Measurements from ENCODE around the gene GPR31.

Gene GPR31

DNA sequence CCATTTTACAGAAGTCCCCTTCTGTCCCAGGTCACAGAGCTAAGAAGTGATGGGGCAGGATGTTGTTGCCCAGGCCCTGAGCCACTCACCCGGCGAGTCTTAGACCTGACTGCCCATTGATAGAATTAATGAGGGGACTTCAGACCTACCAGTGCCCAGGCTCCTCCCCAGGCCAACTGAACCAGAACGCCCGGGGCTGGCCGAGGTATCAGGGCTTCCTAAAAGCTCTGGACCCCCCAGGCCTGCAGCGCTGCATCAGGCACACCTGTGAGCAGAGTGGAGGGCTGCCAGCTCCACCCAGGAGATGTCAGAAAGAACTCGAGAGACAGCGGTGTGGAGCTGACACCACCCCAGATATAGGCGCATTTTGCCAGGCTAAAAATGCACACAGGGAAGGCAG lies 3.5 kb downstream of the GPR31 start:
- peaks cover 19% of the 10 kb centered on the region; the same call in 1 of the 2 replicates for H3K9me3 ChIP-seq (ENCODE audit: insufficient read depth, low read length)
- TF ChIP-seq YY1 (IDR thresholded peaks at IDR 0.05; ENCODE audit: insufficient read depth, insufficient read length) (no peak), SUZ12 (IDR thresholded peaks at IDR 0.05; ENCODE audit: extremely low read depth, insufficient read depth, insufficient read length) (no peak), ZNF274 (IDR thresholded peaks at IDR 0.05; ENCODE audit: low read depth, low read length) (no peak)
- DNase-seq (ENCODE audit: low read depth, low spot score), result no peak
- no peaks in the 10 kb centered on the region for H3K27me3 ChIP-seq (ENCODE audit: insufficient read depth, insufficient read length)
- H3K4me1 ChIP-seq (ENCODE audit: insufficient read depth, insufficient read length), result no peaks in the 10 kb centered on the region
- H3K4me3 ChIP-seq (ENCODE audit: insufficient read length, low read depth), result no peak overlapping the region
- H3K9ac ChIP-seq (ENCODE audit: insufficient read length, low read depth), result no peak overlapping the region
- H3K36me3 ChIP-seq (ENCODE audit: insufficient read depth, insufficient read length, low read length), result no peaks in the 10 kb centered on the region

DNA sequence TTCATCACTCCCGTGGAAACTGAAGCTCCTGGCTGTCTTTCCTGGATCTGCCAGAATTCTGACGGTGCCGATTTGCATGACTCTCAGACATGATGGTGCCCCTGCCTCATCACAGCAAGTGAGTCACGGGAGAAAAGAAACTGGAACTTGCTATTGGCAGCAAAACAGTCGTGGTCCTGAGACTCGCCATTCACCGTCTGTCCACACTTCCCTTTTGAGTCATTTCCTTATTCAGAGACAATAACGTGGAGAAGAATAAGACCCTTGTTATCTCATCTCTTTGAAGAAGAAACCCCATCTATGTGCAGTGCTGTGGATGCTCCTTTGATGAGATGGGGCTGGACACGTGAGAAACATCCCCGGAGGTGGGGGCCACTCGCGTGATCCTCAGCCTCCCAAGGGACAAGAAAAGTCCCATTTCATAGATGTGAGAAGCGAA lies 4.2 kb downstream of the GPR31 start:
- TF ChIP-seq ZNF274 (IDR thresholded peaks at IDR 0.05; ENCODE audit: low read depth, low read length) (no peak), YY1 (IDR thresholded peaks at IDR 0.05; ENCODE audit: insufficient read depth, insufficient read length) (no peak), SUZ12 (IDR thresholded peaks at IDR 0.05; ENCODE audit: extremely low read depth, insufficient read depth, insufficient read length) (no peak)
- Histone ChIP-seq H3K27me3 (ENCODE audit: insufficient read depth, insufficient read length) (no peaks in the 10 kb centered on the region), H3K9me3 (ENCODE audit: insufficient read depth, low read length) (peaks cover 19% of the 10 kb centered on the region; the same call in 1 of the 2 replicates), H3K9ac (ENCODE audit: insufficient read length, low read depth) (no peak overlapping the region), H3K36me3 (ENCODE audit: insufficient read depth, insufficient read length, low read length) (no peaks in the 10 kb centered on the region), H3K4me3 (ENCODE audit: insufficient read length, low read depth) (no peak overlapping the region), H3K4me1 (ENCODE audit: insufficient read depth, insufficient read length) (no peaks in the 10 kb centered on the region)
- no peak for DNase-seq (ENCODE audit: low read depth, low spot score)

DNA sequence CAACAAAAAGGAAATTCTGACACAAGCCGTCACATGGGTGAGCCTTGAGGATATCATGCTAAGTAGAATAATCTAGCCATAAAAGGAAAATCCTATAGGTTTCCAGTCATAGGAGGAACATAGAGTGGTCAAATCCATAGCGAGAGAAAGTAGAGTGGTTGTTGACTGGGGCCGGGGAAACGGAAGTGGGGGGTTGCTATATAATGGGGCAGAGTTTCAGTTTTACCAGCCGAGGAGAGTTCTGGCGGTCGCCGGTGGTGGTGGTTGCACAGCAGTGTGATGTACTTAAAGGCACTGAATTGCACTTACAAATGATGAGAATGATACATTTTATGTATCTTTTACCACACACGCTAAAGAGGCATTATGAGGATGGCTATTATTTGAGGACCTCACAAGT lies 4.9 kb downstream of the GPR31 start:
- peaks cover 19% of the 10 kb centered on the region; the same call in 1 of the 2 replicates for H3K9me3 ChIP-seq (ENCODE audit: insufficient read depth, low read length)
- H3K9ac ChIP-seq (ENCODE audit: insufficient read length, low read depth), result no peak overlapping the region
- no peak for DNase-seq (ENCODE audit: low read depth, low spot score)
- H3K36me3 ChIP-seq (ENCODE audit: insufficient read depth, insufficient read length, low read length), result no peaks in the 10 kb centered on the region
- no peak for TF ChIP-seq SUZ12 (IDR thresholded peaks at IDR 0.05; ENCODE audit: extremely low read depth, insufficient read depth, insufficient read length)
- no peak for TF ChIP-seq ZNF274 (IDR thresholded peaks at IDR 0.05; ENCODE audit: low read depth, low read length)
- TF ChIP-seq YY1 (IDR thresholded peaks at IDR 0.05; ENCODE audit: insufficient read depth, insufficient read length), result no peak
- H3K27me3 ChIP-seq (ENCODE audit: insufficient read depth, insufficient read length), result no peaks in the 10 kb centered on the region
- no peak overlapping the region for H3K4me3 ChIP-seq (ENCODE audit: insufficient read length, low read depth)
- no peaks in the 10 kb centered on the region for H3K4me1 ChIP-seq (ENCODE audit: insufficient read depth, insufficient read length)

DNA sequence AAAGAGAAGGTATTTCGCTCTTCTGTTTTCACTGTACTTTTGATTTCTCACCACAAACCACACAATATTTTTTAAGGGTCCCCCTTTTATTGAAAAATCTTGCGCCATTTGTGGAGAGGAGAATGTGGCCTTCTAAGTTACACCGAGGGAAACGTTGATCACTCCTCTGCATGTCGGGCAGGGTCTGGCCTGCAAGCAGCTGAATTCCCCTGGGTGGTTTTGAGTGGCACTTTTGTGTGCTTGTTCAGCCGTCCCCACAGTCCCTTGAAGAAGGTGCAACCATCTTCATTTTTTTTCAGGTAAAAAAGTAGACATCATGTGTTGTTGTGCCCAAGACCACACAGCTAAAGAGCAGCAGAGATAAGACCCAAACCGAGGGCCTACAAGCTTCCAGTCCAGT lies 6.1 kb downstream of the GPR31 start:
- DNase-seq (ENCODE audit: low read depth, low spot score), result no peak
- no peaks in the 10 kb centered on the region for H3K4me1 ChIP-seq (ENCODE audit: insufficient read depth, insufficient read length)
- H3K27me3 ChIP-seq (ENCODE audit: insufficient read depth, insufficient read length), result no peaks in the 10 kb centered on the region
- H3K9ac ChIP-seq (ENCODE audit: insufficient read length, low read depth), result no peak overlapping the region
- no peaks in the 10 kb centered on the region for H3K36me3 ChIP-seq (ENCODE audit: insufficient read depth, insufficient read length, low read length)
- no peak overlapping the region for H3K4me3 ChIP-seq (ENCODE audit: insufficient read length, low read depth)
- TF ChIP-seq SUZ12 (IDR thresholded peaks at IDR 0.05; ENCODE audit: extremely low read depth, insufficient read depth, insufficient read length) (no peak), YY1 (IDR thresholded peaks at IDR 0.05; ENCODE audit: insufficient read depth, insufficient read length) (no peak), ZNF274 (IDR thresholded peaks at IDR 0.05; ENCODE audit: low read depth, low read length) (no peak)
- H3K9me3 ChIP-seq (ENCODE audit: insufficient read depth, low read length), result peaks cover 19% of the 10 kb centered on the region; the same call in 1 of the 2 replicates

DNA sequence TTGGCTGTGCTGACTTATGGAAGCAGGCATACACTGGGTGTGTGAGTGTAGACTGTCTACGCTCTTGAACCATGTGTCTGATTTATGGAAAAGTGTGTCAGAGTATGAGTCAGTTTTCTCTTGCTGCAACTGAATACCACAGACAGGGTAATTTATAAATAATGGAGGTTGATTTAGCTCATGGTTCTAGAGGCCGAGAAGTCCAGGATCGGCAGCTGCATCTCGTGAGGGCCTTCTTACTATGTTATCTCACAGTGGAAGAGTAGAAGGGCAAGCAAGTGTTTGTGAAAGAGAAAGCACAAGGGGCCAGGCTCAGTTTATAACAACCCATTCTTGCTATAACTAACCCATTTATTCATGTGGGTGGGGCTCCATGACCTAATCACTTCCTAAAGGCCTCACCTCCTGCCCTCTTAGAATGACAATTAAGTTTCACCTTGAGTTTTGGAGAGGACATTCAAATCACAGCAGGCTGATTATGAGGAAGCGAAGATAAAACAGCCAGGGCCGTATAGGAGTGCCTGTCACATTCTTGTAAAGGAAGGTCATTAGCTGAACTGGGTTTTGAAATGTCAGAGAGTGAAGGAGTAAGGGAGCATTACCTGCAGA lies 6.7 kb downstream of the GPR31 start:
- TF ChIP-seq YY1 (IDR thresholded peaks at IDR 0.05; ENCODE audit: insufficient read depth, insufficient read length), result no peak
- no peak for TF ChIP-seq SUZ12 (IDR thresholded peaks at IDR 0.05; ENCODE audit: extremely low read depth, insufficient read depth, insufficient read length)
- no peak for TF ChIP-seq ZNF274 (IDR thresholded peaks at IDR 0.05; ENCODE audit: low read depth, low read length)
- no peak for DNase-seq (ENCODE audit: low read depth, low spot score)
- Histone ChIP-seq H3K9ac (ENCODE audit: insufficient read length, low read depth) (no peak overlapping the region), H3K36me3 (ENCODE audit: insufficient read depth, insufficient read length, low read length) (no peaks in the 10 kb centered on the region), H3K27me3 (ENCODE audit: insufficient read depth, insufficient read length) (no peaks in the 10 kb centered on the region), H3K4me1 (ENCODE audit: insufficient read depth, insufficient read length) (no peaks in the 10 kb centered on the region), H3K9me3 (ENCODE audit: insufficient read depth, low read length) (peaks cover 19% of the 10 kb centered on the region; the same call in 1 of the 2 replicates), H3K4me3 (ENCODE audit: insufficient read length, low read depth) (no peak overlapping the region)

DNA sequence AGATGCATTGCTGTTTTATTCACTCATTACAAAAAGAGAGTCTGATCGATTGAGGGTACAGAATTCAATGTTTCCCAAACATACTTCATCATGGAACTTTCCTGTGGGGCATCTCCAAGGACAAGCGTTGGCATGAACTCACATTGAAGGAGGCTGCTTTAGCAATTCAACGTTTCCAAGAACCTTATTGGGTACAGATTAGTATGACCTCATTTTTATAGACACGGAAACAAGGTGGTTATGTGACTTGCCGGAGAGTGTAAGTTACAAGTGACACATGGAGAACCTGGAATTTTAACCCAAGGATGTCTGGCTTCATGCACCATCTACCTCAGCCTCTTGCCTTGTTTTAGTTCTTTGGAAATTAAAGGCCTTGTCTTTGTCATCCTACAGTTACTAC lies 8.8 kb downstream of the GPR31 start:
- no peaks in the 10 kb centered on the region for H3K4me1 ChIP-seq (ENCODE audit: insufficient read depth, insufficient read length)
- no peaks in the 10 kb centered on the region for H3K27me3 ChIP-seq (ENCODE audit: insufficient read depth, insufficient read length)
- no peaks in the 10 kb centered on the region for H3K36me3 ChIP-seq (ENCODE audit: insufficient read depth, insufficient read length, low read length)
- TF ChIP-seq ZNF274 (IDR thresholded peaks at IDR 0.05; ENCODE audit: low read depth, low read length) (no peak), YY1 (IDR thresholded peaks at IDR 0.05; ENCODE audit: insufficient read depth, insufficient read length) (no peak), SUZ12 (IDR thresholded peaks at IDR 0.05; ENCODE audit: extremely low read depth, insufficient read depth, insufficient read length) (no peak)
- no peak overlapping the region for H3K9ac ChIP-seq (ENCODE audit: insufficient read length, low read depth)
- H3K9me3 ChIP-seq (ENCODE audit: insufficient read depth, low read length), result peaks cover 36% of the 10 kb centered on the region; the same call in 1 of the 2 replicates
- no peak overlapping the region for H3K4me3 ChIP-seq (ENCODE audit: insufficient read length, low read depth)
- no peak for DNase-seq (ENCODE audit: low read depth, low spot score)

DNA sequence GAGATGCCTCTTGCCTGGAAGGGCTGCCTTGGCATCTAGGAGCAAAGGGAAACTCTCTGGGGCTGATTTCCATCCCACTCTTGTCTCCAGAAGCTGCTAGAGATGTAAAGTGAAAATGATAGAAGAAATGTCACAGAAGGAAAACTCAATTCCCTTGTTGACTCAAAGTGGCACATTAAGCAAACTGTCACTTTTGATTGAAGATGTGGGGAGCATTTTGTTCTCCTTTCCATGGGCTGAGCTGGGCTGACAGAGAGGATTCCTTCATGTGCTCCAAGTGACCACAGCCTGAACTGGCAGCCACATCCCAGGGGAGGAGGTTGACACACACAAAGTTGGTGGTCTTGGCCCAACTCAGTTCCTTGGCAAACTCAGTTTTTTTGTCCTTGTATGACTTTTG lies 9.8 kb downstream of the GPR31 start:
- Histone ChIP-seq H3K36me3 (ENCODE audit: insufficient read depth, insufficient read length, low read length) (no peaks in the 10 kb centered on the region), H3K4me1 (ENCODE audit: insufficient read depth, insufficient read length) (no peaks in the 10 kb centered on the region), H3K9ac (ENCODE audit: insufficient read length, low read depth) (no peak overlapping the region), H3K9me3 (ENCODE audit: insufficient read depth, low read length) (peaks cover 31% of the 10 kb centered on the region; the same call in 1 of the 2 replicates), H3K4me3 (ENCODE audit: insufficient read length, low read depth) (no peak overlapping the region), H3K27me3 (ENCODE audit: insufficient read depth, insufficient read length) (peaks cover 3% of the 10 kb centered on the region)
- no peak for DNase-seq (ENCODE audit: low read depth, low spot score)
- TF ChIP-seq ZNF274 (IDR thresholded peaks at IDR 0.05; ENCODE audit: low read depth, low read length), result no peak
